ENCODE measurements around the gene SDR39U1.

SDR39U1 gene

DNA sequence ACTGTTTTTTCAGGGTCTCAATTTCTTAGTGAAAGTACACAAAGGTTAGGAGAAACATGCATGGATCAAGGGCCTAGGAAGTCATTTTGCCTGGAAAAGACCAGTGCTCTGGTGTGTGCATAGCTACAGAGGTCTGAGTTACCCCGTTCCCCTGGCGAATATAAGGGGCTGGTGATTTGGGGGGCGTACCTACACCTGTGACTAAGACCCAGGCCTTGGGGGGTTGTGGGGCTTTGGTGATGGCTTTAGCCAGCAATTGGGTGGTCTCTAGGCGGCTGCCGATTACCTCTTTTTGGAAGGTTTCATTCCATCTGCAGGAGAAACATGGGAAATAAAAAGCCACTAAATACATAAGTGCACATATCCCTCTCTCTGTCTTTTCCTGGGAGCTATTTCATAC, 1.1 kb downstream of the SDR39U1 start:
- DNase-seq, result no peak

DNA sequence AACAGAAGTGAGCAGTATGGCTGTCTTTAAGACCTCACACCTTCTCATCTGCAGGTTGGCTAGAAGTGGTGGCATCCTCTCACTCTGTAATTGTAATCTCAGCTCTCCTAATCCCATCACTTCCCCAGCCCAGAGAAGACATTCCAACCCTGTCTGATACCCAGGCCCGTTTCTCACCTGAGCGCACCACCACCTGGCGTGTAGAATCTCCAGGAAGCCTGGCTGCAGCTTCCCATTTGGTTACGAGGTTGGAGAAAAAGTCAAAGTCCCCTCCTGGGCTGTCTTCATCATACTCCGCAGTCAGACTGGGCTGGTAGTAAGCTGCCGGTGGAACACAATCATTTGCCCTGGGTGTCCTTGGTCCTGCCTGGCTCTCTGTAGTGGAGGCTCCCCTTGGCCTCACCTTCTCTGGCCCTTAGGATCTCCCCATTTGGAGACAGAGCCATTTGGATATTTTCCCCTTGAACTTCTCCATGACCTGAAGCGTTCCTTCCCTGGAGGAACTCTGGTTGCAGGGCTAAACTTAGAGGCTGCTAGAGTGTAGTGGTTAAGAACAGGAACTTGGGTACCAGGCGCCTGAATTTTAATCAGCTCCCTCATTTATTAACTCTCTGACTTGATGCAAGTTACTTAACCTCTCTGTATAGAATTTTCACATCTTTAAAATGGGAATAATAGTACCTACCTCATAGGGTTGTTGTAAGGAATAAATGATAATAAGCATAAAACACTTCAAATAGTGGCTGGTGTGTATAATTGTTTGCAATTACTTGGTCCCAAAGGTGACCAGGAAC, 1.8 kb downstream of the SDR39U1 start:
- DNase-seq, result no peak

DNA sequence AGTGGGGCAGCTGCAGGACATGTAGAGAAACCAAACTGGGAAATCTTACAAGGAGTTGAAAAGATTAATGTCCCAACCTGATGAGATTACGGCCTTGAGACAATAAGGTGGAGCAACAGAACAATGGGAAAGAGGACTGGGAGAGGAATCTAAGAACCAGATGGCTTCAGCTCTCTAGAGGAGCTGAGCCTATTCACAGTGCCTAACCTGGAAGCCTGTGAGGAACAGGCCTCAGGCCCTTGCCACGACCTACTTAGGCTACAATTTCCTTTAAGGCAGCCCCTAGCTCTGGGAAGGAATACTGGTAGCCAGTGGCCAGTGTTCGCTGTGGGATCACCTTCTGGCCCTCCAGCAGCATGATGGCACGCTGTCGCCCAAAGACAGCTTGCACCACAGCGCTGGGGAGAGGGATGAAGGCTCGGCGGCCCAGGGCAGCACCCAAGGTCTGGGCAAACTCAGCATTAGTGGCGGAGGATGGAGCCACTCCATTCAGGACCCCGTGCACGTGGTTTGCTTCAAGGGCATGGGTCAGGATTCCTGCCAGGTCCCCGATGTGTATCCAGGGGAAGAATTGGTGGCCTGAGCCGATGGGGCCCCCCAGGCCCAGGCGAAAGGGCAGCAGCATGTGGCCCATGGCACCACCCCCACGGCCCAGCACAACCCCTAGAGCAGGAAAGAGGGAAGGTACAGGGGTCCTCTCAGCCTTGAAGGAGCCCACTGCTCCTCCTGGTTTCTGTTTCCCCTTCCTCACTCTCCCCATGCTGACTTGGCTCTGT, 2.6 kb downstream of the SDR39U1 start:
- DNase-seq, result no peak

DNA sequence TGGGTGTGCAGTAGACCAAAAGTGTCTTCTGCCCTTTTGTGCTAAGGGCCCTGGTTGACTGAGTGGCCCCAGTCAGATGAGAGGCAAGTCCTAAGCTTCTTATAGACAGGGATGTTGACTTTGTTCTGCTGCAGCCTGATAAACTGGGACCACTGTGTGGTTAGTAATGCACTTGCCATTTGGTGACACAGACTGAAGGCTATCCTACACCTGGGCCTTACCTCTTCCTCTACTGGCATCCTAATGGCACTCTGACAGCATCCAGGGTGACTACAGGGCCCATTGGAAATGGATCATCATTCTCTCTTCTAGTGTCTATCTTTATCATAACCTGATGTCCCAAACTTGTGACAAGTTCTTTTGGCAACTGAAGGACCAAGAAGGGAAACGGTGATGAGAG, 3.3 kb downstream of the SDR39U1 start:
- DNase-seq, result no peak

DNA sequence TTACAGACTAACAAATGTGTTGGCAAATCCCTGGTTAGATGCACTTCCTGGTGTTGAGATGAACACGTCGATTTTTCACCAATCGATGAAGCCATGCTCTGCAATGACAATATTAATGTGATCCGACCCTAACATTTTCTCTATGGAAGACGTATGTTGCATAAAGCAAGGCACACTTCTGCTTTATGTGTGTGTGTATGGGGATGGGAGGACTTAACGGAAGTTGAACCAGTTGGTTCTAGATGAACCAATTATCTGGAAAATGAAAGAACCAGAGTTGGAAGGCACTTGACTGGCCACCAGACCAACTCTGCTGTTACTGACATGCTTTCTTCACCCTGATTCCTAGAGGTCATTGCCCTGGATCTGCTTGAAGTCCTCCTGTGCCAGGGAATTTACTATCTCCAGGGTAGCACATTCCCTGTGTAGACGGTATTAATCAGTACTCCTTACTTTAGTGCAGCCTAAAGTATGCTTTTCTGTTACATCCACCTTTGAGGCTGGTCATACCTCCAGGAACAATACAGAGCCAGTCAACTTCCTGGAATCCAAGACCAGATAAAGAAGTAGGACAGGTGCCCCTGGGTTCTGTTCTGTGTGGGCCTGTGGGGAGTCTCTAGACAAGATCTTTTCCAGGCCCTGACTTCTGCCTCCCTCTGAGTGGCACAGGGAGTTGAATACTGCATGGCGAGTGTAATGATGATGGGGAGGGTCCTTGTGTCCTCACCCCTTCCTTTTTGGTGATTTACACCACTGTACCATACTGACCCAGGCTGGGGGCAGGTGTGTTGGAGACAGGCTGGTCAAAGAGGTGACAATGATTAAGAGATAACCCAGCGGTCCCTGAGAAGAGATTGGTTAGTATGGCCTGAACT, 4.1 kb downstream of the SDR39U1 start:
- DNase-seq, result no peak

DNA sequence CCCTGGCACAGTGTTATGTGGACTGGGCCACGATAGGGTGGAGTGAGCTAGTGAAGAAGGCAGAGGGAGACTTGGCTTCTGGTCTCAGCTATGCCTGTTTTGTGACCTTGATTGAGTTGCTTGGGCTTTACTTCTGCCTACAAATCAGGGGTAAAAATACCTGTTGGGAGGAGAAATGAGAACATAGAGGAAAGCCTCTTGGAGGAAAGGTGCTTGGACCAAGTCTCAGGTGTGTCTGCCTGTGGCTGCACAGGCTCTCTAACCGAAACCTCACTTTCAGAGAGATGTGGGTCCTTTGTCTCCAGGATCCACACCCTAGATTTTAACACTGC, 4.9 kb downstream of the SDR39U1 start:
- no peak for DNase-seq

DNA sequence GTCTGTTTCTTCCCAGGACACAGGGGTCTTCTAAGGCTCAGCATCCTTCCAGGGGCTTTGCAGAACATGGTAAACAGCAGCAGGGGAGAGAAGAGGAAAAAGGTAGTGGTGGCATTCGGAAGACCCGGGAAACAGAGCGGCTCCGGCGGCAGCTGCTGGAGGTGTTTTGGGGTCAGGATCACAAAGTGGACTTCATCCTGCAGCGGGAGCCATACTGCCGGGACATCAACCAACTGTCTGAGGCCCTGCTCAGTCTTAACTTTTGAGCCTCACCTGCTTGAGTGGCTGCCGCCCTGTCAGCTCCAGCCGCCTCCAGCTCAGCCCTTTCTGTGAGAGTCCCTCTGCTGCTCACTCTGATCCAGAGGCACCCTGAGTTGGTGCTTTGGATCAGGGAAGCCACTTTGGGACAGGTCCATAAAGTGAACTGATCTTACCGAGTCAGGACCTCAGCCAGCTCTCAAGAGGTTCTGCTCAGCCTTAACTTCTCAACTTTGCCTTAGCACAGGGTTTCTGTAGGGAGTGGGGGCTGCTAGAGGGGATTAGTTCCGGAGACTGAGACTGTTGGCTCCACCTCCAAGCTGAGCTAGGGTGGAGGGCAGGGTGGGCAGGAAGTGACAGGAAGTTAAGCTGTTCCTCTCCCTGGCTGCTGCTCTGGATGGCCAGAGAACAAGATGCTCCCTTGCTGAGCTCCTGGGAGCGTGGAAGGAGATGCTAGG, 5.4 kb downstream of the SDR39U1 start:
- DNase-seq, result no peak

DNA sequence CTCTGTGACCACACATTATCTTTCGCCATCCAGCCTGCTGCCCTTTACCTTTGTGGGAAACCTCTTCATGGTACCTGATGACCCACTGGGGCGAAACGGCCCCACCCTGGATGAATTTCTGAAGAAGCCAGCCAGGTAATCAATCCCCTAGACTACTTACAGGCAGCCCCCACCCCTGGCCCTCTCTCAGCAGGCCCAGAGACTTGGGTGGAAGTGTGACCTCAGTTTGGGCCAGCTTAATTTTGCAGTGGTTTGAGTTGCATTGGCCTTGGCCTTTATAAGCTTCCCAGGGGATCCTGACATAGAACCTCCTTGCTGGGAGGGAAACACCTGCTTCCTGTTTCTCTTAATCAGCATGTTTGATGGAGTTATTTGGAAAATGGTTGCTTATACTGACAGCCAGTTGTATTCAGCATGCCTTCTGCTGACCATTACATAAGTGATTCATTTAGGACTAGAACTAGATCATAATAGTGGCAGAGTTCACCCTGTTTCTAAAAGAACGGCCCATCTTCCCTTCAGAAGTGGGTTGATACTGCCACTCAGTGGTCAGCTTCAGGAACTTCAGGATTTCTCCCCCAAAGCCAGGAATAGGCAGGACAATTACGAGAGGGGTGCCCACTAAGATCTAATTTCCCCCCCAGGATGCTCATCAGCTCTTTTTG, 6.1 kb downstream of the SDR39U1 start:
- DNase-seq, result no peak

DNA sequence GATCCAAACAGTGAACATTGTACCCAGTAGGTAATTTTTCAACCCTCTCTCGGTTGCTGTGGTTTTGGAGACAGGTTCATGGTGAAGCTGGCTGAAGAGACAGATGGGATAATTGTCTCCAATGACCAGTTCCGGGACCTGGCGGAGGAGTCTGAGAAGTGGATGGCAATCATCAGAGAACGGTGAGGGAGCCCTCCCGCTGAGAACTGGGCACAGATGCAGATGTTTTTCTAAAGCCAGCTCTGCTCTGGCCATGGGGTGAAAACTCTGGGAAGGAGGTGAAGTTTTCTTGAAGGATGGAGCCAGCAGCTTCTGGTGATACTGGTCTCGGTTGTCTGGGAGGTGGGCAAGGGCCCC, 6.6 kb downstream of the SDR39U1 start:
- no peak for DNase-seq

DNA sequence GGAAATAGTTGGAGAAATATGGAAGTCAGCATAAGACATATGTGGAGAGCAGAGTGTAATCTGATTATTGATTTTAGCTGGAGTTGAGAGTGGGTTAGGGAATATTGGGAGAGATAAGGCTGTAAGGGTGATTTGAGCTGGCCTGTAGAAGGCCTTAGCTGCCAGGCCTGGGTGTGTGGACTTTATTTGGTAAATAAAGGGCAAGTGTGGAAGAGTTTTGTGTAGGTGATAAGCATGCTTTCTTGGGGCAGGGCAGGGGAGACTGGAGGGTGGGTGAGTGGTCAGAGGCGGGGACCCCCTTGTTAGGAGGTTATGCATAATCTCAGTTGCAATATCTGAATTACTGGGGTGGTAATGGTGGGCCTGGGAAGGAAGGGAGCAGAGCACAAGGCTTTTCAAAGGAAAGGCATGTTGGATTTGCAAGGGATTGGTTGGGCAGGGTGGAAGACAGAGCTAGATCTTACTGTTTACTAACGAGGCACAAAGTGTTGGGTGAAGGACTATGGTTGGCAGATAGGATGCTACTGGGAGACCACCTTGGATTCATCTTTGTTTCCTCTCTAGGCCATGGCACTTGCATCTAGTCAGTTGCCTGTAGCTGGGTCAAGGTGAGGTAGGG, 7.3 kb downstream of the SDR39U1 start:
- DNase-seq, result no peak

DNA sequence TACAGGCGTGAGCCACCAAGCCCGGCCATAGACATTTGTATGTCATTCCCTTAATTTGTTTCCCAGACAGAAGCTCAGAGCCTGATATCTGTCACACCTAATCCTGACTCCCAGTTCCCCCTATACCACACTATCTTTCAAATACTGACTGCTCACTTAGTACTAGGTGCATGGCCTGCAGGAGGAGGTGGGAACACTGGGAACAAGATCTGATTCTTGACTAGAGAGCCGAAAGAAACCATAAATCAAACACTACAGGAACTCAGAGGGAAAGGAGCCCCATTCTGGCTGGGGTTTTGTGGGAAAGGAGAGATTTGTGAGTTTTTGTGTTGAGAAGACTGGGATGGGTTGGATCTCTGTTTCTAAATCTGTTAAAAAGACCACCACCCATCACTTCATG, 7.9 kb downstream of the SDR39U1 start:
- DNase-seq, result no peak

DNA sequence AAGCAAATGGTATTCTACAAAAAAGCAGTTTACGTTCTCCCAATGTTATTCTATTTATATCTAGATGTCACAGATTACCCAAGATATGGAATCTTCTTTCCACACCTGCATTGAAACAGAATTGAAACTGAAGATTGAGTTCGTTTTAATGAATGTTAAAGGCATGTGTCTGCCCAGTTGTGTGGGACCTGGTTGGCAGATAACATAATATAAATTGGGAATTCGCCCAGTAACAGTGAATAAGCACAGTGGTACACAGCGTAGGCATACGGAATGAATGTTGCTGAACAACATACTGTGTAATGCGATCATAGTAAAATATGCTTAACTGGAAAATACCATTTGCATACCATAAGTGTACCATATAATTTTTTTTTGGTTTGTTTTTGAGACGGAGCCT, 8.5 kb downstream of the SDR39U1 start:
- no peak for DNase-seq

DNA sequence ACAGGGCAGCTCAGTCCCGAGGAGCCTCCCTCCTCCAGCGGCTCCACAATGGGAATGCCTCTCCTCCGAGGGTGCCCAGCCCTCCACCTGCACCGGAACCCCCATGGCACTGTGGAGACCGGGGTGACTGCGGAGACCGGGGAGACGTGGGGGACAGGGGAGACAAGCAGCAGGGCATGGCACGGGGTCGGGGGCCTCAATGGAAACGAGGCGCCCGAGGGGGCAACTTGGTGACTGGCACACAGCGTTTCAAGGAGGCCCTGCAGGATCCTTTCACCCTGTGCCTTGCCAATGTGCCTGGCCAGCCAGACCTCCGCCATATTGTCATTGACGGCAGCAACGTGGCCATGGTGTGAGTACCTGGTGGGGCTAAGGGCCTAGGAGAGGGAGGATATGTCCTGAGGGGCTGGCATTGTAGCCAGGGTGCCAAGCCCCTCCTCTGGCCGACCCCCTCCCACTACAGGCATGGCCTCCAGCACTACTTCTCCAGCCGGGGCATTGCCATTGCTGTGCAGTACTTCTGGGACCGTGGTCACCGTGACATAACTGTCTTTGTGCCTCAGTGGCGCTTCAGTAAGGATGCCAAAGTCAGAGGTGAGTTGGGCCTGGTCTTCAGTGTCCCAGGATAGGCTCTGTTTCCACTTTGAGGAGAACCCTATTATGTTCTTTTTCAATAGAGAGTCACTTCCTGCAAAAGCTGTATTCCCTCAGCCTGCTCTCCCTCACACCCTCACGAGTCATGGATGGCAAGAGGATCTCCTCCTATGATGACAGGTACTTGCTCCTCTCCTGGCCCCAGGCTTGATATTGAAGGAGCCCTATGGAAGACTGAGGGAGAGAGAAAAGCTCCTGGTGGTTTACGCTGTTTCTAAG, 10.1 kb downstream of the SDR39U1 start:
- DNase-seq, result no peak

DNA sequence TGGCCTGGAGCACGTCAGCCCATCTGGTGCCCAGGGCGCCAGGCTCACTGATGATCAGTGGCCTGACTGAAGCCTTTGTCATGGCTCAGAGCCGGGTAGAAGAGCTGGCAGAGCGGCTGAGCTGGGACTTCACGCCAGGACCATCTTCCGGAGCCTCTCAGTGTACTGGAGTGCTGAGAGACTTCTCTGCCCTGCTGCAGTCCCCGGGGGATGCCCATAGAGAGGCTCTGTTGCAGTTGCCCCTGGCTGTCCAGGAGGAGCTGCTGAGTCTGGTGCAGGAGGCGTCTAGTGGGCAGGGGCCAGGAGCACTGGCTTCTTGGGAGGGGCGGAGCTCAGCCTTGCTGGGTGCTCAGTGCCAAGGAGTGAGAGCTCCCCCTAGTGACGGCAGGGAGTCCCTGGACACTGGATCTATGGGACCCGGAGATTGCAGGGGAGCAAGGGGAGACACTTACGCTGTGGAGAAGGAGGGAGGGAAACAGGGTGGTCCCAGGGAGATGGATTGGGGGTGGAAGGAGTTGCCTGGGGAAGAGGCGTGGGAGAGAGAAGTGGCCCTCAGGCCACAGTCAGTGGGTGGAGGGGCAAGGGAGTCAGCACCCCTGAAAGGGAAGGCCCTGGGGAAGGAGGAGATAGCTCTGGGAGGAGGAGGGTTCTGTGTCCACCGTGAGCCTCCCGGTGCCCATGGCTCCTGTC, 10.9 kb downstream of the SDR39U1 start:
- DNase-seq, result no peak

DNA sequence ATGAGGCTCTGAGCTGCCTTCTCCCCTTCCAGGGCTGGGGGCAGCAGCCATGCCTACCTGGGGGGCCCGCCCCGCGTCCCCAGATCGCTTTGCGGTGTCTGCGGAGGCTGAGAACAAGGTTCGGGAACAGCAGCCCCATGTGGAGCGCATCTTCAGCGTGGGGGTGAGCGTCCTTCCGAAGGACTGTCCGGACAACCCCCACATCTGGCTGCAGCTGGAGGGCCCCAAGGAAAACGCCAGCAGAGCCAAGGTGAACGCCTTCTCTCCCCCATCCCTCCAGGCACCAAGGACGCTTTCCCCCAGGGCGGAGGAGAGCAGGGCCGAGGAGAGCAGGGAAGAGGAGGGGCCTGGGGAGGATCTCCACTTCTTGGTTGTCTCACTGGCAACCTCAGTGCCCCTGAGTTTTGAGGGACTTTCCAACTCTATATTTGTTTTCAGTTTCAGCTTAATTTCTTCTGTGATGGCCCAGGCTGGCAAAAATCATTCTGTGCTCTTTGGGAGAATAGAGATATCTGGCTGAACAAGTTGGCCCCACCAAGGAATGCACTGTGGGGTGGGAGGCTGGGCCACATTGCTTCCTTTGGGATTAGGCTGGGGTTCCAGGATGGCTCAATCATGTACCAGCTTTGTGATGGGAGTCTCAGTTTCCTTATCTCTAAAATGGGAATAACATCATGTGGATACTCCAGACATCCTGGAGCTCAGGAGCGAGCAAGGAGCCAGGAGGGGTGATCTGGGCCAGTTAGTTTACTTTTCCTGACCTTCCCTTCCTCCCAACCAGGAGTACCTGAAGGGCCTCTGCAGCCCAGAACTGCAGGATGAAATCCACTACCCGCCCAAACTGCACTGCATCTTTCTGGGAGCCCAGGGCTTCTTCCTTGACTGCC, 11.7 kb downstream of the SDR39U1 start:
- DNase-seq, result no peak

DNA sequence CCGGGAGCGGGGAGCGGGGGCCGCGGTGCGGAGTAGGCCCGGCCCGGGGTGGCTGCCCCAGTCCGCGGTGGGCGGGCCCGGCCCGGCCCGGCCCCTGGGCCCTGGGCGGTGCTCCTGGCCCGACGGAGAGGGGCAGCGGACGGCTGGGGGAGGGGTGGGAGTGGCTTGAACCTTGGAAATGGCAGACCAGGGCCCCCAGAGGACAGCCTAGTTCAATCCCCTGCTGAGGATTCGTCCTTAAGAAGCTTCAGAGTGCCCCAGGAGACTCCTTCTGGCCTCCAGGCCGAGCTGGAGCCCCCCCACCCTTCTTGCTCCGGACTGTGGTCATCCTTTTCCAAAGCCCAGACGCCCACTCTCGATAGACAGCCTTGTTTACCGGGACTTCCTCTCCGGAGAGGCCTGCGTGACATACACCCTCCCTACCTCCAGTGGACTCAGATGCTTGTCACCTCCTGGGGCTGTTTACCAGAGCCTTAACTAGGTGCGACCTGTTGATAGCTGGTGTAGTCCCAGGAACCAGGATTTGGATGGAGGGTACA, 12.4 kb downstream of the SDR39U1 start:
- DNase-seq, result no peak

DNA sequence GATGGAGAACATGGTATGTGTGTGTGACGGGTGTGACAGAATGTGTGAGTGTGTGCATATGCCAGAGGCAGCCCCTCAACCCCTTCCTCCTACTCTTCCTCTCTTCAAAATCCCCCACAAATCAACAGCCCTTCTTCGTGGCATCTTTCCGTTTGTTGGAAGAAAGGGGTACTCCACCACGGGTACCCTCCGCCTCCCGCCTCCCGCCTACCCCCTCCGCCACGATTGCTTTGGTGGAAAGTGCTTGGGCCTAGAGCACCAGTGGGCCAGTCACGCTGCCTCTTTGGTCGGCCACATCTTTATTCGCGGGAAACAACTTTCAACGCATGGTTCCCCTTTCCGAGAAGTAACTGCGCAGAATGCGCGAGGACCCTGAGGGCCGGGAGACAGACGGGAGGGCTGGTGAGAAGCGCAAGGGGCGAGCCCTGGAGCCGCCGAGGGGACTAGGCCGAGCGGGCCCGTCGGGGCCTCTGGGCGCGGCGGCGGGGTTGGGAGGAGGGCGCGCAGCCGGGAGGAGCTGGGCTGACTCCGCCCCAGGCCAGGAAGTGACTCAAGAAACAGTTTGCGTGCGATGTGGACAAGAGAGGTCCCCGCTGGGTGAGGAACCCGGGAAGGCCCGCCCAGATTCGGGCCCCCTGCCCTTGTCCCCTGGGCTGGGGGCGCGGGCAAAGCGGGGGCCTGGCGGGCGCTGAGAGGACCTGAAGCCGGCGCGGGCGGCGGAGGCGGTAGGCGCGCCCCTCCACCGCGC, 13.0 kb downstream of the SDR39U1 start, which contains the start of the genes CBLN3 and KHNYN:
TSS of gene CBLN3 (minus strand) at position 274 of the 748 bp plus-strand sequence. CDS start 614 bp downstream, outside the sequence.
TSS of gene KHNYN (plus strand) at position 560 of the 748 bp plus-strand sequence. CDS start 777 bp downstream, outside the sequence.
- no peak for DNase-seq

All from cortex of kidney (tissue), 1 donor.